GM23338 (cell line): ENCODE data around the gene ZNF516. TPM values are rescaled to one million over a fixed set of nuclear protein-coding genes. Genes with fewer than 3 reads are reported as not detected.
A peak's percentile ranks its signal among the peaks of the same experiment; 100 is the strongest.

ENCODE experiments used
- ATAC-seq: fragments of 200-7000 bp; cut with Tn5 transposase; 3 replicates; pipeline ENCODE4 v1.9.1; 2020
- DNase-seq: peaks from one replicate; pipeline ENCODE4 v3.0.0-alpha.2; 2015; ENCODE audit warnings: low spot score
- H2AFZ ChIP-seq: fragments of 200-600 bp; sonication (generic); 2 replicates; pipeline ENCODE4 v1.8.0; 2016; ENCODE audit warnings: antibody characterized with exemption, mild to moderate bottlenecking, moderate library complexity
- H3F3A ChIP-seq: fragments of 200-600 bp; sonication (generic); replicated peaks from 2 replicates; pipeline ENCODE4 v1.8.0; 2017; ENCODE audit warnings: antibody characterized with exemption, mixed run types, low read depth
- H3K27ac ChIP-seq: fragments of 200-600 bp; sonication (generic); 2 replicates; pipeline ENCODE4 v1.6.1; 2016; ENCODE audit warnings: low read depth
- H3K27me3 ChIP-seq: fragments of 200-600 bp; sonication (generic); 2 replicates; pipeline ENCODE4 v1.8.0; 2016; ENCODE audit warnings: mild to moderate bottlenecking, mixed run types, moderate library complexity; ENCODE audit not compliant: insufficient read depth
- H3K36me3 ChIP-seq: fragments of 200-600 bp; sonication (generic); 2 replicates; pipeline ENCODE4 v1.8.0; 2016; ENCODE audit warnings: mild to moderate bottlenecking; ENCODE audit not compliant: insufficient read depth
- H3K4me1 ChIP-seq: fragments of 200-600 bp; sonication (generic); 2 replicates; pipeline ENCODE4 v1.8.0; 2016; ENCODE audit warnings: mild to moderate bottlenecking, moderate library complexity; ENCODE audit not compliant: insufficient read depth
- H3K4me2 ChIP-seq: fragments of 200-600 bp; sonication (generic); 2 replicates; pipeline ENCODE4 v1.7.1; 2017; ENCODE audit warnings: mixed run types
- H3K4me3 ChIP-seq: fragments of 200-600 bp; sonication (generic); 2 replicates; pipeline ENCODE4 v1.6.1; 2016; ENCODE audit warnings: mixed run types
- H3K79me2 ChIP-seq: fragments of 200-600 bp; sonication (generic); replicated peaks from 2 replicates; pipeline ENCODE4 v1.8.0; 2017; ENCODE audit warnings: mild to moderate bottlenecking; ENCODE audit not compliant: insufficient read depth
- H3K9me2 ChIP-seq: fragments of 200-600 bp; sonication (generic); 2 replicates; pipeline ENCODE4 v1.8.0; 2017; ENCODE audit not compliant: insufficient read depth
- H4K20me1 ChIP-seq: fragments of 200-600 bp; sonication (generic); replicated peaks from 2 replicates; pipeline ENCODE4 v1.8.0; 2017; ENCODE audit warnings: mild to moderate bottlenecking; ENCODE audit not compliant: insufficient read depth
- H3K27ac Mint-ChIP-seq: 2 replicates; pipeline ENCODE4 v1.8.0; 2020; ENCODE audit warnings: inconsistent platforms, mild to moderate bottlenecking, moderate library complexity, mixed read lengths
- H3K27me3 Mint-ChIP-seq: 3 replicates; pipeline ENCODE4 v1.8.0; 2022; ENCODE audit warnings: low read depth, mild to moderate bottlenecking, moderate library complexity, mixed read lengths, inconsistent platforms; ENCODE audit not compliant: insufficient read depth, poor library complexity
- H3K36me3 Mint-ChIP-seq: 3 replicates; pipeline ENCODE4 v1.8.0; 2021; ENCODE audit warnings: low read depth, mild to moderate bottlenecking, inconsistent platforms, moderate library complexity, mixed read lengths
- H3K4me1 Mint-ChIP-seq: 3 replicates; pipeline ENCODE4 v1.8.0; 2020; ENCODE audit warnings: mild to moderate bottlenecking, inconsistent platforms, mixed read lengths
- H3K4me3 Mint-ChIP-seq: 3 replicates; pipeline ENCODE4 v1.8.0; 2021; ENCODE audit warnings: moderate library complexity, mild to moderate bottlenecking, inconsistent platforms, mixed read lengths
- H3K9me3 Mint-ChIP-seq: 3 replicates; pipeline ENCODE4 v1.8.0; 2020; ENCODE audit warnings: moderate library complexity, mild to moderate bottlenecking, inconsistent platforms, mixed read lengths
- EZH2phosphoT487 ChIP-seq: fragments of 200-600 bp; sonication (generic); IDR thresholded peaks from one replicate; pipeline ENCODE4 v1.8.1; 2018; ENCODE audit warnings: antibody characterized with exemption; ENCODE audit not compliant: unreplicated experiment
- STAT1 ChIP-seq: IDR thresholded peaks from one replicate; pipeline ENCODE4 v1.6.1; 2016; ENCODE audit warnings: antibody characterized with exemption; ENCODE audit not compliant: unreplicated experiment
- polyA plus RNA-seq: library from polyadenylated mRNA; unstranded; fragments of >200 nt; fragmentation: Nextera tagmentation; extraction: Ambion mirVana; gene quantifications from 2 replicates; pipeline ENCODE4 v1.2.1, GENCODE V29; 2016
- total RNA-seq: library from RNA; depleted of rRNA; stranded (reverse); fragments of >200 nt; shearing (Covaris generic); gene quantifications from 2 replicates; pipeline ENCODE4 v1.2.3, GENCODE V29; 2014
- TF ChIP-seq, protein P1 (sequence below), 2 experiments: fragments of 200-600 bp in 1 of 2; sonication (generic) in 1 of 2; conservative IDR thresholded peaks; 2 replicates each; pipeline versions ENCODE4 v1.5.1 to v1.6.1; 2016 to 2017; ENCODE audit warnings: antibody characterized with exemption in 2 of 2, low read depth in 2 of 2, mild to moderate bottlenecking in 2 of 2, moderate library complexity in 1 of 2
- TF ChIP-seq, protein P2 (sequence below): IDR thresholded peaks from 2 replicates; pipeline ENCODE4 v1.6.1; 2016; ENCODE audit warnings: antibody characterized with exemption
- TF ChIP-seq, protein P3 (sequence below): fragments of 250-450 bp; sonication (Bioruptor Pico); IDR thresholded peaks from 2 replicates; pipeline ENCODE4 v1.5.0; 2020; ENCODE audit warnings: mild to moderate bottlenecking, moderate library complexity

The ZNF516 gene
- total and polyA plus RNA-seq, 2 experiments from 2014 or later = 11.9 to 24.2 TPM

DNA sequence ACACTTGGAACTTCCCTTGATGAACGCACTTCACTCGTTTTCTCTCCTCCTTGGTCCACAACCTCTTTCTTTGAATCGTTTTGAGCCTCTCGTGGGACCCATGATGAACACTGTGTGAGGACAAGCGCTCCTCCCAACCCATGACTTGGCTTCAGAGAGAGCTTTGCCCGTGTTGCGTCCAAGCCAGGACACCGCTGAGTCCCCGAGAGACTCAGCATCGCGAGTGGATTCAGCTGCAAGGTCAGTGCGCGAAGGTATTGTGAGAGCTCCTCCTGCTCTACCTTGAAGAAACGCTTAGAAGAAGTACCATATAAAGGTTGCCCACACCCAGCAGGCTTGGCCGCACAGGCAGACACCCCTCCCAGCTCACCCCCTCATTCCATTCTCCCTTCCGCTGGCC lies 58.7 kb downstream of the ZNF516 start:
- peaks cover 8% of the 10 kb centered on the region for H3K36me3 Mint-ChIP-seq
- H3K4me1 Mint-ChIP-seq = peaks cover 7% of the 10 kb centered on the region
- H3K27ac Mint-ChIP-seq = no peak overlapping the region

DNA sequence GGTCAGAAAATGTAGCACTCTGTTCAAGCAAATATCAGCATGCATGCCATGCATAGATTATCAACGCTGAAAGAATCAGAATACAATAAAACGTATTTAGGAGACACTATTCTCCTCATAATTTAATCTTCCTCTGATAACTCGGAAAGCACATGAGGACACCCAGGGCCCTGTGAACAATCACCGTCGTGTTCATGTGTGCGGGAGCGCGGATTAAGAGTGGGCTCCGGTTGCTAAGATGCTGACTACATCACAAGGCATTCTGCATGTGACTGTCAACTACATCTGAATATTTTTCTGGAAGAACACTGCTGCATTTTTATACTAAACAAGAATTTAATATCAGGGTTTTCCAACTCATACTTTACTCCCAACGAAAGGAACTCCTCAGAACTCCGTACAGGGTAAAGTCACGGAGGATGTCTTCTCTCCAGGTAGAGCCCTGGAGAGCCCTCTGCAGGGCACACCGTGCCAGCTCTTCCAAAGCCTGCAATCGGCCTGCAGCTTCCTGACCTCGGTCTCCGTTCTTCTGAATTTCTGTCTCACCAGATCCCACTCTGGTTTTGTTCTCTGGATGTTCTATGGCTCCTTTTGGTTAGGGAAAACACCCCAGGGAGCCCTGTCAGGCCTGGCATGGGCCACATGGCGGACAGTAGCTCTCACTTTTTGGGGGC lies 59.6 kb downstream of the ZNF516 start:
- H3K4me3 Mint-ChIP-seq = no peak overlapping the region

More for the DNA sequence above, 58.7 kb downstream of the ZNF516 start:
- Histone ChIP-seq H2AFZ (no peak overlapping the region), H3K27ac (no peak overlapping the region), H3F3A (no peaks in the 10 kb centered on the region), H3K36me3 (no peaks in the 10 kb centered on the region), H3K4me1 (no peaks in the 10 kb centered on the region), H3K27me3 (no peaks in the 10 kb centered on the region), H3K9me2 (no peaks in the 10 kb centered on the region), H3K79me2 (peaks cover 12% of the 10 kb centered on the region; the same call in 1 of the 2 replicates), H4K20me1 (no peaks in the 10 kb centered on the region; the same call in none of the 2 replicates), H3K4me3 (no peak overlapping the region), H3K4me2 (no peak overlapping the region)
- TF ChIP-seq EZH2phosphoT487 = no peak
- H3K4me3 Mint-ChIP-seq = no peak overlapping the region
- no peak for ATAC-seq
- H3K27me3 Mint-ChIP-seq = peaks cover 7% of the 10 kb centered on the region
- no peaks in the 10 kb centered on the region; the same call in 2 of the 3 replicates for H3K9me3 Mint-ChIP-seq
- DNase-seq = no peak

More for the DNA sequence above, 59.6 kb downstream of the ZNF516 start:
- no peak overlapping the region for H3K4me2 ChIP-seq
- no peak overlapping the region for H3K27ac Mint-ChIP-seq
- H3F3A ChIP-seq = no peaks in the 10 kb centered on the region
- H3K36me3 ChIP-seq = no peaks in the 10 kb centered on the region
- H3K27me3 Mint-ChIP-seq = peaks cover 10% of the 10 kb centered on the region
- H3K4me3 ChIP-seq = no peak overlapping the region
- no peaks in the 10 kb centered on the region for H3K4me1 ChIP-seq
- no peaks in the 10 kb centered on the region; the same call in none of the 2 replicates for H4K20me1 ChIP-seq
- peaks cover 13% of the 10 kb centered on the region for H3K4me1 Mint-ChIP-seq
- no peak overlapping the region for H2AFZ ChIP-seq
- DNase-seq = peak; percentile 47
- TF ChIP-seq, protein P1, sequence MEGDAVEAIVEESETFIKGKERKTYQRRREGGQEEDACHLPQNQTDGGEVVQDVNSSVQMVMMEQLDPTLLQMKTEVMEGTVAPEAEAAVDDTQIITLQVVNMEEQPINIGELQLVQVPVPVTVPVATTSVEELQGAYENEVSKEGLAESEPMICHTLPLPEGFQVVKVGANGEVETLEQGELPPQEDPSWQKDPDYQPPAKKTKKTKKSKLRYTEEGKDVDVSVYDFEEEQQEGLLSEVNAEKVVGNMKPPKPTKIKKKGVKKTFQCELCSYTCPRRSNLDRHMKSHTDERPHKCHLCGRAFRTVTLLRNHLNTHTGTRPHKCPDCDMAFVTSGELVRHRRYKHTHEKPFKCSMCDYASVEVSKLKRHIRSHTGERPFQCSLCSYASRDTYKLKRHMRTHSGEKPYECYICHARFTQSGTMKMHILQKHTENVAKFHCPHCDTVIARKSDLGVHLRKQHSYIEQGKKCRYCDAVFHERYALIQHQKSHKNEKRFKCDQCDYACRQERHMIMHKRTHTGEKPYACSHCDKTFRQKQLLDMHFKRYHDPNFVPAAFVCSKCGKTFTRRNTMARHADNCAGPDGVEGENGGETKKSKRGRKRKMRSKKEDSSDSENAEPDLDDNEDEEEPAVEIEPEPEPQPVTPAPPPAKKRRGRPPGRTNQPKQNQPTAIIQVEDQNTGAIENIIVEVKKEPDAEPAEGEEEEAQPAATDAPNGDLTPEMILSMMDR (conservative IDR thresholded peaks at IDR 0.05; ENCODE audit: low read depth in 2 of 2) = peak; percentile 33 to 49; a peak in 3 of 4 replicates
- TF ChIP-seq STAT1 = no peak
- TF ChIP-seq EZH2phosphoT487 = no peak
- TF ChIP-seq, protein P2, sequence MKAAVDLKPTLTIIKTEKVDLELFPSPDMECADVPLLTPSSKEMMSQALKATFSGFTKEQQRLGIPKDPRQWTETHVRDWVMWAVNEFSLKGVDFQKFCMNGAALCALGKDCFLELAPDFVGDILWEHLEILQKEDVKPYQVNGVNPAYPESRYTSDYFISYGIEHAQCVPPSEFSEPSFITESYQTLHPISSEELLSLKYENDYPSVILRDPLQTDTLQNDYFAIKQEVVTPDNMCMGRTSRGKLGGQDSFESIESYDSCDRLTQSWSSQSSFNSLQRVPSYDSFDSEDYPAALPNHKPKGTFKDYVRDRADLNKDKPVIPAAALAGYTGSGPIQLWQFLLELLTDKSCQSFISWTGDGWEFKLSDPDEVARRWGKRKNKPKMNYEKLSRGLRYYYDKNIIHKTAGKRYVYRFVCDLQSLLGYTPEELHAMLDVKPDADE = no peak
- TF ChIP-seq, protein P3, sequence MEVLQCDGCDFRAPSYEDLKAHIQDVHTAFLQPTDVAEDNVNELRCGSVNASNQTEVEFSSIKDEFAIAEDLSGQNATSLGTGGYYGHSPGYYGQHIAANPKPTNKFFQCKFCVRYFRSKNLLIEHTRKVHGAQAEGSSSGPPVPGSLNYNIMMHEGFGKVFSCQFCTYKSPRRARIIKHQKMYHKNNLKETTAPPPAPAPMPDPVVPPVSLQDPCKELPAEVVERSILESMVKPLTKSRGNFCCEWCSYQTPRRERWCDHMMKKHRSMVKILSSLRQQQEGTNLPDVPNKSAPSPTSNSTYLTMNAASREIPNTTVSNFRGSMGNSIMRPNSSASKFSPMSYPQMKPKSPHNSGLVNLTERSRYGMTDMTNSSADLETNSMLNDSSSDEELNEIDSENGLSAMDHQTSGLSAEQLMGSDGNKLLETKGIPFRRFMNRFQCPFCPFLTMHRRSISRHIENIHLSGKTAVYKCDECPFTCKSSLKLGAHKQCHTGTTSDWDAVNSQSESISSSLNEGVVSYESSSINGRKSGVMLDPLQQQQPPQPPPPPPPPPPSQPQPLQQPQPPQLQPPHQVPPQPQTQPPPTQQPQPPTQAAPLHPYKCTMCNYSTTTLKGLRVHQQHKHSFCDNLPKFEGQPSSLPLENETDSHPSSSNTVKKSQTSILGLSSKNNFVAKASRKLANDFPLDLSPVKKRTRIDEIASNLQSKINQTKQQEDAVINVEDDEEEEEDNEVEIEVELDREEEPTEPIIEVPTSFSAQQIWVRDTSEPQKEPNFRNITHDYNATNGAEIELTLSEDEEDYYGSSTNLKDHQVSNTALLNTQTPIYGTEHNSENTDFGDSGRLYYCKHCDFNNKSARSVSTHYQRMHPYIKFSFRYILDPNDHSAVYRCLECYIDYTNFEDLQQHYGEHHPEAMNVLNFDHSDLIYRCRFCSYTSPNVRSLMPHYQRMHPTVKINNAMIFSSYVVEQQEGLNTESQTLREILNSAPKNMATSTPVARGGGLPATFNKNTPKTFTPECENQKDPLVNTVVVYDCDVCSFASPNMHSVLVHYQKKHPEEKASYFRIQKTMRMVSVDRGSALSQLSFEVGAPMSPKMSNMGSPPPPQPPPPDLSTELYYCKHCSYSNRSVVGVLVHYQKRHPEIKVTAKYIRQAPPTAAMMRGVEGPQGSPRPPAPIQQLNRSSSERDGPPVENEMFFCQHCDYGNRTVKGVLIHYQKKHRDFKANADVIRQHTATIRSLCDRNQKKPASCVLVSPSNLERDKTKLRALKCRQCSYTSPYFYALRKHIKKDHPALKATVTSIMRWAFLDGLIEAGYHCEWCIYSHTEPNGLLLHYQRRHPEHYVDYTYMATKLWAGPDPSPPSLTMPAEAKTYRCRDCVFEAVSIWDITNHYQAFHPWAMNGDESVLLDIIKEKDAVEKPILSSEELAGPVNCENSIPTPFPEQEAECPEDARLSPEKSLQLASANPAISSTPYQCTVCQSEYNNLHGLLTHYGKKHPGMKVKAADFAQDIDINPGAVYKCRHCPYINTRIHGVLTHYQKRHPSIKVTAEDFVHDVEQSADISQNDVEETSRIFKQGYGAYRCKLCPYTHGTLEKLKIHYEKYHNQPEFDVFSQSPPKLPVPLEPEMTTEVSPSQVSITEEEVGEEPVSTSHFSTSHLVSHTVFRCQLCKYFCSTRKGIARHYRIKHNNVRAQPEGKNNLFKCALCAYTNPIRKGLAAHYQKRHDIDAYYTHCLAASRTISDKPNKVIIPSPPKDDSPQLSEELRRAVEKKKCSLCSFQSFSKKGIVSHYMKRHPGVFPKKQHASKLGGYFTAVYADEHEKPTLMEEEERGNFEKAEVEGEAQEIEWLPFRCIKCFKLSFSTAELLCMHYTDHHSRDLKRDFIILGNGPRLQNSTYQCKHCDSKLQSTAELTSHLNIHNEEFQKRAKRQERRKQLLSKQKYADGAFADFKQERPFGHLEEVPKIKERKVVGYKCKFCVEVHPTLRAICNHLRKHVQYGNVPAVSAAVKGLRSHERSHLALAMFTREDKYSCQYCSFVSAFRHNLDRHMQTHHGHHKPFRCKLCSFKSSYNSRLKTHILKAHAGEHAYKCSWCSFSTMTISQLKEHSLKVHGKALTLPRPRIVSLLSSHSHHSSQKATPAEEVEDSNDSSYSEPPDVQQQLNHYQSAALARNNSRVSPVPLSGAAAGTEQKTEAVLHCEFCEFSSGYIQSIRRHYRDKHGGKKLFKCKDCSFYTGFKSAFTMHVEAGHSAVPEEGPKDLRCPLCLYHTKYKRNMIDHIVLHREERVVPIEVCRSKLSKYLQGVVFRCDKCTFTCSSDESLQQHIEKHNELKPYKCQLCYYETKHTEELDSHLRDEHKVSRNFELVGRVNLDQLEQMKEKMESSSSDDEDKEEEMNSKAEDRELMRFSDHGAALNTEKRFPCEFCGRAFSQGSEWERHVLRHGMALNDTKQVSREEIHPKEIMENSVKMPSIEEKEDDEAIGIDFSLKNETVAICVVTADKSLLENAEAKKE (CRISPR knock-in tag) = no peak
- peaks cover 15% of the 10 kb centered on the region for H3K79me2 ChIP-seq
- H3K9me2 ChIP-seq = no peaks in the 10 kb centered on the region
- H3K27me3 ChIP-seq = no peaks in the 10 kb centered on the region
- H3K9me3 Mint-ChIP-seq = peaks cover 2% of the 10 kb centered on the region; the same call in 2 of the 3 replicates
- no peak overlapping the region for H3K27ac ChIP-seq
- H3K36me3 Mint-ChIP-seq = peaks cover 4% of the 10 kb centered on the region
- peak; percentile 87 for ATAC-seq
